GM13977 (cell line): ENCODE results near the gene KRT74.

ENCODE experiments used
- DNase-seq: peaks from one replicate; pipeline ENCODE4 v3.0.0; 2012; ENCODE audit warnings: low spot score
- in situ Hi-C: fragments of 300-500 bp; cut with MboI; formaldehyde crosslinking; loops from one replicate; pipeline ENCODE4 v1.12.0; 2022; ENCODE audit warnings: low sequenced_read_pairs, low pct_unique_long_range_greater_than_20kb, mixed read lengths, inconsistent platforms; ENCODE audit not compliant: unreplicated experiment
- TF ChIP-seq, protein P1 (sequence below): IDR thresholded peaks from 2 replicates; pipeline ENCODE4 v1.5.1; 2012; ENCODE audit warnings: mild to moderate bottlenecking, control low read depth; ENCODE audit not compliant: insufficient read depth; ENCODE audit errors: extremely low read depth, missing control alignments

KRT74 gene

DNA sequence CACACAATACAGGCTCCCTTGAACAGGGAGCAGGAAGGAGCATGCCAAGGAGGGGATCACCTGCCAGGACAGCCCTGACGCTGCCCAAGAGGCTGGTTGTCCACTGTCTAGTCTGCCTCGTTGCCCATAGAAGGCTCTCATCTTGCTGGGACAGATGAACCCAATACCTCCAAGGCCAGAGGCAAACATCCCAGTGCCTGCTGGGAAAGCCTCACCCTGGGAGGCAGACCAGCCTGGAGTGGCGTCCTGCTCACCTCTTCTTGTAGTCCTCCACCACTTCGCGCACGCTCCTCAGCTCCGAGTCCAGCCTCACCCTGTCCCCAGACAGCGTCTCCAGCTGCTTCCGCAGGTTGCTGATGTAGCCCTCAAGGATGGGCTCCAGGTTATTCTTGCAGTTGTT is 42.3 kb upstream of the KRT74 start:
- TF ChIP-seq, protein P1, sequence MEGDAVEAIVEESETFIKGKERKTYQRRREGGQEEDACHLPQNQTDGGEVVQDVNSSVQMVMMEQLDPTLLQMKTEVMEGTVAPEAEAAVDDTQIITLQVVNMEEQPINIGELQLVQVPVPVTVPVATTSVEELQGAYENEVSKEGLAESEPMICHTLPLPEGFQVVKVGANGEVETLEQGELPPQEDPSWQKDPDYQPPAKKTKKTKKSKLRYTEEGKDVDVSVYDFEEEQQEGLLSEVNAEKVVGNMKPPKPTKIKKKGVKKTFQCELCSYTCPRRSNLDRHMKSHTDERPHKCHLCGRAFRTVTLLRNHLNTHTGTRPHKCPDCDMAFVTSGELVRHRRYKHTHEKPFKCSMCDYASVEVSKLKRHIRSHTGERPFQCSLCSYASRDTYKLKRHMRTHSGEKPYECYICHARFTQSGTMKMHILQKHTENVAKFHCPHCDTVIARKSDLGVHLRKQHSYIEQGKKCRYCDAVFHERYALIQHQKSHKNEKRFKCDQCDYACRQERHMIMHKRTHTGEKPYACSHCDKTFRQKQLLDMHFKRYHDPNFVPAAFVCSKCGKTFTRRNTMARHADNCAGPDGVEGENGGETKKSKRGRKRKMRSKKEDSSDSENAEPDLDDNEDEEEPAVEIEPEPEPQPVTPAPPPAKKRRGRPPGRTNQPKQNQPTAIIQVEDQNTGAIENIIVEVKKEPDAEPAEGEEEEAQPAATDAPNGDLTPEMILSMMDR, result no peak
- DNase-seq, result no peak
- in situ Hi-C loops, result no loop called here

DNA sequence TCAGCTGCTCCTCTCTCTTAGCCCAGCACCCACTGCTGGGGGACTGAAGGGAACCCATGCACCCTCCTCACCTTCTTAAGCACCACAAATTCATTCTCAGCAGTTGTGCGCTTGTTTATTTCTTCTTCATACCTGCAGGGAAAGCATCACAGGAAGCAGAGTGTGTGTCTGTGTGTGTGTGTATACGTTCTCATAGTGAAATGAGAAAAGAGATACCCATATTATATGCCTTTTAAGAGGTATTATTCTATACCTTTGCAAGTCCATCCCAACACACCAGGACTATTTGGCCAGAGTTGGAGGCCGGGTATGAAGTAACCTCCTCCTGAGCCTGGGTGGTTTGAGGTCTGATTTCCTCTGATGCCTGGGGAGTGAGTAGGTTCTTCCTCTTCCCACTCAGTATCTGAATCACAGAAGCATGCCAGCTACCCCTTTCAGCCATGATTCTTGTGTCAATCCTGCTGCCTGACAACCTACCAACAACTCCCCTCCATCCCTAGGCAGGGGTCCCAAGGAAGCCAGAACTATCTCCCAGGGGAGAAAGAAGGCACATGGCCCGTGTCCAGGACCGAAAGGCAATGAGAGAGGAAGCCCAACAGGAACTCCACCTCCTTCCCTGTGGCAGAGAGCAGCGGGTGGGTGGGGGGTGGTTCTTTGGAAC is 41.7 kb upstream of the KRT74 start:
- TF ChIP-seq, protein P1, result no peak
- DNase-seq, result no peak
- in situ Hi-C loops, result no loop called here

DNA sequence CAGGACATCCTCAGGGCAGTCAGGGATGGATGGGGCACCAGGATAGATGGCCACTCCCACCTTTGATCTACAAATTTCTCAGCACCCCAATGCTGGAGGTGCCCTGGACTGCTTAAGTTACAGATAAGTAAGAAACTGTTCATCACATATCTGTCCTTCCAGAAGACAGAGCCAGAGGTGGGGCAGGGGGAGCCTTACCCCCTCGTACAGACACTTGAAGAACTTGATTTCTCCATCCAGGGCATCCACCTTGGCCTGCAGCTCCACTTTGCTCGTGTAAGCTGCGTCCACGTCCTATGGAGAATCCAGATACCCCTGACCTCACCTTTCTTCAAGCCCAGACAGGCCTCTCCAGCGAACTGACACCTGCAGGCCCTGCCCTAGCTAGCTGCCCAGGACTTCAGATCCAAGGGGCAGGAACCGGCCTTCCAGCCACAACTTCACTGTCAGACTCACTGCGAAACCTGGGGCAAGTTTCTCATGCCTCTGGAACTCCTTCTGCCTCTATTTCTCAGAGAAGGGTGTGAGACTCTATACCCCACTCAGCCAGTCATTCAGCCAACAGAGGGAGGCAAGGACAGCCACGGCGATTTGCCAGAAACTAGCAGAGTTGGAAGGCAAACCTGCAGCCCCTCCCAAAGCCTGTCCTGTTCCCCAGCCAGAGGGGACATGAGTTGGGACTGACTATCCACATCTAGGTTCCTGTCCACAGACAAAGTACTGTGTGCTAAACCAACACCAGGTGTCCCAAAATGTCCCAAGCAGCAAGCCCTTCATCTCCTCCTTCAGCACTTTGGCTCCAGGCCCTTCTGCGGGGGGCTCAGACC is 41.0 kb upstream of the KRT74 start:
- in situ Hi-C loops, result no loop called here
- TF ChIP-seq, protein P1, result no peak
- no peak for DNase-seq

DNA sequence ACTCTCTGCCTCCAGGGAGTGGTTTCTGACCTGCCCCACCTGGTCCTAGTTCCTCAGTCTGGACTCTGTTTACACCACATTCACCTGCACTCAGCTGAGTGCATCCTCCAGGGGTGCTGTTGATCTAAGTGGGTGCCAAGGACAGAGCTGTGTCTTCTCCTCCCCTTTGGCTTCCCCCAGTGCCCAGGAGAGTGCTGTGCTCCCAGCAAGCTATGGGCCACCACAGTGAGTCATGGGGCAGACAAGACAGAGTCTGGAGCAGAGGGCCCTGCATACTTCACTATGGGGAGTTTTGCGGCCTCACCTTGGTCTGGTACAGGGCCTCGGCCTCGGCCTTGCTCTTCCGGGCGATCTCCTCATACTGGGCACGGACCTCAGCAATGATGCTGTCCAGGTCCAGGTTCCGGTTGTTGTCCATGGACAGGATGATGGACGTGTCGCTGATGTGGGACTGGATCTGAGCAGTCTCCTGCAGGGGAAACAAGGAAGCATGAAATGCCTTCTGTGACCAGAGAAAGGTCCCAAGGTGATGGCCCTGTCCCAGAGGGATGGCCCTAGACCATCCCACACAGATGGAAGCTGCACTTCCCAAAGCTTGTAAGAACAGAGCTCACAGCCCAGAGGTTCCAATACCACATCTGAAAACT is 39.9 kb upstream of the KRT74 start:
- no peak for DNase-seq
- in situ Hi-C loops, result no loop called here
- TF ChIP-seq, protein P1, result no peak

DNA sequence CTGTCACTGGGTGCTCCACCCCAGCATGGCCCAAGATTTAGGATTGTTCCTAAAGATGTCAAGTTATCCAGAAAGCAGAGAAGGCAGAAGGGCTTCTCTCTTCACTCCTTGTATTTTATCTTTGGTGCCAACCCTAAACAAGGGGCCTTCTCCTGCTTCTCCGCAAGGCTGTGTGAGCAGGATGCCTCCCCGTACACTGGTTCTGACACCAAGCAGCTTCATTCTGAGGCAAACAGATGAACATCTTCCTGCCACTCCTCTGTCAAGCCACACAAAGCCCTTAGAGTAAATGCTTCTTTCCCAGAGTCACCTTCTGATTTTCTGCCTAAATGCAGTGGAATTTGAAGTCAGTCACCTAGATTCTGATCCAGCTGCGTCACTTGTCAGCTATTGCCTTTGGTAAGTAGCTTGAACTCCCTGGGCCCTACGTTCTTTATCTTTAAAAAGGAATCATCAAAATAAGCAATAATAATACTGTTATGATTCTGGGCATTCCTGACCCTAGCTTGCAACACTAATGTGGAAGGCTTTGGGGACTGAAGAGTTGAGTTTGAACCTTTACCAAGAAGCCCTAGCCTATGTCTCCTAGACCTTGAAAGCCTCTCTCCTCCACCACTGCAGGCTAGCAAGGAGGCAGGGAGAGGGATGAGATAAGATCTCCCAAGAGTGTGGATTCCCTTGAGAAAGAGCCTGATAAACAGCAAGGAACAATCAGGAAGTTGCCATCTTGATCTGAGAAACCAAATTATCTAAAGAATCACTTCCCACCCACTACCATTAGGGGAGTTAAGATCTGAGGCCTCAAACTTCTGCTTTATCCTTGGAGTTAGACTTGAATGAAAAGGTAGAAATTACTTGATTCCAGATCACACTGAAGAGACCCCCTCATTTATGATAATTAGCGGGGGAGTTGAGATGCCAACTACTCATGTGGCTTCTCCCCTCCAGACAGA is 39.1 kb upstream of the KRT74 start:
- TF ChIP-seq, protein P1, result no peak
- in situ Hi-C loops, result no loop called here
- no peak for DNase-seq

DNA sequence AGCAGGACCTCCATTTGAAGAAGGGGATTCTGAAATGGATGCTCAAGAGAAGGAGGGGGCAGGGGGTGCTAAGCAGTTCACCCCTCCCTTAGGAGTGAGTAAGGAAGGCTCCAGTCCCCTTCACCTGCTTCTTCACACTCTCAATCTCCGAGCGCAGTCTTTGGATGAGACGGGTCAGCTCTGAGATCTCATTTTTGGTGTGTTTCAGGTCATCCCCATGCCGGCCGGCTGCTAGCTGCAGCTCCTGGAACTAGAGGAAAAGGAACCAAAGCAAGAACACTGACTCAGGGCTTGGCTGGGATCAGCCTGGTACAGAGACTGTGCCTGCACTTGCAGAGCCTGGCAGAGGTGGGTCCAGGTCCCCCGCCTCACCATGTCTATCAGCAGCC is 37.4 kb upstream of the KRT74 start:
- DNase-seq, result no peak
- TF ChIP-seq, protein P1, result no peak
- in situ Hi-C loops, result no loop called here
